Body of pancreas (tissue), 4 donors: Measurements from ENCODE around the gene NFKB1.

ENCODE experiments used
- POLR2A ChIP-seq, 3 donors: fragments of 450-650 bp; IDR thresholded peaks; one replicate each; pipeline ENCODE4 v1.6.1; 2016; ENCODE audit warnings: antibody characterized with exemption in 3 of 3, mild to moderate bottlenecking in 2 of 3
- TF ChIP-seq, protein P1 (sequence below), 7 experiments: fragments of 450-650 bp in 4 of 7; fragments of 200-600 bp in 3 of 7; sonication (generic) in 3 of 7; IDR thresholded peaks; one replicate each; pipeline ENCODE4 v1.5.1; 2016 to 2019; ENCODE audit warnings: antibody characterized with exemption in 7 of 7

DNA sequence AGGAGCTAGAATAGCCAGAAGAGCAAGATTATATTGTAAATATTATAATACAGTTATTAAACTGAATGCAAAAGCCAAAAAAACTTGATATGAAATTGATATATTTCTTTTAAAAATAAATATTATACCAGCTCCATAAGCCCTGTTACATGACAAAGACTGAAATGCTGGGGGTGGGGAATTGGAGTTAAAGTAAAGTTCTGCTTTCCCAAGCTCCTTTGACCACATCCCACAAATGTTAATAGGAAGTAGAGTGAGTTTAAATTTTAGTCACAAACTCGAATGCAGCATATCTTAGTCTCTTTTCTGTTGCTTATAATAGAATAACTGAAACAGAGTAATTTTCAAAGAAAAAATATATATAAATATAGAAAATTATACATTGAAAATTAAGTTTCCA, 46.9 kb upstream of the NFKB1 start:
- TF ChIP-seq, protein P1, sequence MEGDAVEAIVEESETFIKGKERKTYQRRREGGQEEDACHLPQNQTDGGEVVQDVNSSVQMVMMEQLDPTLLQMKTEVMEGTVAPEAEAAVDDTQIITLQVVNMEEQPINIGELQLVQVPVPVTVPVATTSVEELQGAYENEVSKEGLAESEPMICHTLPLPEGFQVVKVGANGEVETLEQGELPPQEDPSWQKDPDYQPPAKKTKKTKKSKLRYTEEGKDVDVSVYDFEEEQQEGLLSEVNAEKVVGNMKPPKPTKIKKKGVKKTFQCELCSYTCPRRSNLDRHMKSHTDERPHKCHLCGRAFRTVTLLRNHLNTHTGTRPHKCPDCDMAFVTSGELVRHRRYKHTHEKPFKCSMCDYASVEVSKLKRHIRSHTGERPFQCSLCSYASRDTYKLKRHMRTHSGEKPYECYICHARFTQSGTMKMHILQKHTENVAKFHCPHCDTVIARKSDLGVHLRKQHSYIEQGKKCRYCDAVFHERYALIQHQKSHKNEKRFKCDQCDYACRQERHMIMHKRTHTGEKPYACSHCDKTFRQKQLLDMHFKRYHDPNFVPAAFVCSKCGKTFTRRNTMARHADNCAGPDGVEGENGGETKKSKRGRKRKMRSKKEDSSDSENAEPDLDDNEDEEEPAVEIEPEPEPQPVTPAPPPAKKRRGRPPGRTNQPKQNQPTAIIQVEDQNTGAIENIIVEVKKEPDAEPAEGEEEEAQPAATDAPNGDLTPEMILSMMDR (IDR thresholded peaks at IDR 0.05) = no peak
- TF ChIP-seq POLR2A (IDR thresholded peaks at IDR 0.05) = no peak
